Measurements from ENCODE around the gene TMOD1.
A peak's percentile ranks its signal among the peaks of the same experiment; 100 is the strongest.

The TMOD1 gene

DNA sequence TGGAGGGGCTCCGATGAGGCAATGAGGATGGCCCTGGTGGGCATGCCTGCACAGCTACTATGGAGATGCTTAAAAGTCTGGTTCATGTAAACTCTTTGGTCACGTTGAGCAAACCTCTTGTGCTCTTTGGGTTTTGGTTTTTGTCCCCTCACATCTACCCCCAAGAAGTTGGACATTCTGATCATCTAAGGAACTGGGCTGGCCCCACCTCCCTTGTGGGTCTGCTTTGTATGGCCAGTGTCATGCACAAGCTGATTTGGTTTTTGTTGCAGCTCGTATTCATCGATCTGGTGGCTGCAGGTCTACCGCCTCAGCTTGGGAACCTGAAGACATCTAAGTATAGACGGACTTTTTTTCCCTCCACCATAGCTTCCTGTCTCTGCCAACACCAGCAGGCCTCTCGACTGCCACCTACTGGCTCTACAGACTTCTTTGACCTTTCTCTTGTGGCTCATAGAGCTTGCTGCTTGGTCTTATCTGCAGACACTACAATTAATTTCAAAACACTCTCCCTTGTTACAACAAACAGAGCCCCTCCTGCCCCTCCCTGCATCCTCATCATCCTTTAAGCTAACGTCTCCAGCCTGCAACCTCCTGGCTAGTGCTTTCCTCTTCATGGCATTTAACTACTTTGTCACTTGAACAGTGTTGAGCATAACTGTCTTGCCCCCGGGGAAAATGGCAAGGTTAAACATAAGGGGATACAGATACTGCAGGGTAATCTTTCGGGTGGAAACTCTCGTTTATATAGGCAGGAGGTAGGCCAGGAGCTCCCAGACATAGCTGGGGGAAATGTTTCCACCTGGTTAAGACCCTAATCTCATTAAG is 97.2 kb downstream of the TMOD1 start:
- H3K4me3 ChIP-seq (replicated peaks; ENCODE audit: low read depth, low read length) = no peak overlapping the region
- no peaks in the 10 kb centered on the region for H3K27me3 ChIP-seq (replicated peaks; ENCODE audit: control insufficient read depth, insufficient read depth, low read length)
- H3K36me3 ChIP-seq (ENCODE audit: control insufficient read depth, insufficient read depth, low read length) = peaks cover 17% of the 10 kb centered on the region
- TF ChIP-seq, protein P1, sequence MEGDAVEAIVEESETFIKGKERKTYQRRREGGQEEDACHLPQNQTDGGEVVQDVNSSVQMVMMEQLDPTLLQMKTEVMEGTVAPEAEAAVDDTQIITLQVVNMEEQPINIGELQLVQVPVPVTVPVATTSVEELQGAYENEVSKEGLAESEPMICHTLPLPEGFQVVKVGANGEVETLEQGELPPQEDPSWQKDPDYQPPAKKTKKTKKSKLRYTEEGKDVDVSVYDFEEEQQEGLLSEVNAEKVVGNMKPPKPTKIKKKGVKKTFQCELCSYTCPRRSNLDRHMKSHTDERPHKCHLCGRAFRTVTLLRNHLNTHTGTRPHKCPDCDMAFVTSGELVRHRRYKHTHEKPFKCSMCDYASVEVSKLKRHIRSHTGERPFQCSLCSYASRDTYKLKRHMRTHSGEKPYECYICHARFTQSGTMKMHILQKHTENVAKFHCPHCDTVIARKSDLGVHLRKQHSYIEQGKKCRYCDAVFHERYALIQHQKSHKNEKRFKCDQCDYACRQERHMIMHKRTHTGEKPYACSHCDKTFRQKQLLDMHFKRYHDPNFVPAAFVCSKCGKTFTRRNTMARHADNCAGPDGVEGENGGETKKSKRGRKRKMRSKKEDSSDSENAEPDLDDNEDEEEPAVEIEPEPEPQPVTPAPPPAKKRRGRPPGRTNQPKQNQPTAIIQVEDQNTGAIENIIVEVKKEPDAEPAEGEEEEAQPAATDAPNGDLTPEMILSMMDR (IDR thresholded peaks at IDR 0.05; ENCODE audit: insufficient read depth, low read length, poor library complexity, severe bottlenecking) = peak; percentile 88
- peak; percentile 55 for DNase-seq (ENCODE audit: extremely low read depth, insufficient read length)

DNA sequence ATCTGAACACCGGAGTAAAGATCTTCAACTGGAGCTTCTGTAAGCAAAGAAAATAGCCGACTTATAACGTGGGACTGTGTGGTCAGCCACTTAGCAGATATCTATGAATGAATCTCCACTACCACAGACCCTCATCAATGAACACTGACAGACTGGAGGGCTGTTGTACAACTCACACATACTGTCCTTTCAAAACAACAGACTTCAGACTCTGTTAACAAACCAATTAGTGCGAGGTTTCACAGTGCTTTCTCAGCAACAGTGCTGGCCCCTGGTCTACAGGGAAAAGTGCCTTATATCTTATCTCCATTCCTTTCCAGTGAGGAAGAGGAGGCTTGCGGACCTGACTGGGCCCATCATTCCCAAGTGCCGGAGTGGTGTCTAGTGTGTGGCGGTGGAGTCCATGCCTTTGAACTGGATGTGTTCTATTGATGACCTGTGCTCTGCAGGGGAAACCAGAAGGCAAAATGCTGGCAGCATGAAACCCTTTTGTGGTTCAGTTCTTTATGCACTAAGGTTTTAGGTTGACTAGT is 97.9 kb downstream of the TMOD1 start:
- no peak for DNase-seq (ENCODE audit: extremely low read depth, insufficient read length)
- Histone ChIP-seq H3K36me3 (ENCODE audit: control insufficient read depth, insufficient read depth, low read length) (peaks cover 18% of the 10 kb centered on the region), H3K4me3 (replicated peaks; ENCODE audit: low read depth, low read length) (no peak overlapping the region), H3K27me3 (replicated peaks; ENCODE audit: control insufficient read depth, insufficient read depth, low read length) (no peaks in the 10 kb centered on the region)
- TF ChIP-seq, protein P1 (IDR thresholded peaks at IDR 0.05; ENCODE audit: insufficient read depth, low read length, poor library complexity, severe bottlenecking) = no peak

DNA sequence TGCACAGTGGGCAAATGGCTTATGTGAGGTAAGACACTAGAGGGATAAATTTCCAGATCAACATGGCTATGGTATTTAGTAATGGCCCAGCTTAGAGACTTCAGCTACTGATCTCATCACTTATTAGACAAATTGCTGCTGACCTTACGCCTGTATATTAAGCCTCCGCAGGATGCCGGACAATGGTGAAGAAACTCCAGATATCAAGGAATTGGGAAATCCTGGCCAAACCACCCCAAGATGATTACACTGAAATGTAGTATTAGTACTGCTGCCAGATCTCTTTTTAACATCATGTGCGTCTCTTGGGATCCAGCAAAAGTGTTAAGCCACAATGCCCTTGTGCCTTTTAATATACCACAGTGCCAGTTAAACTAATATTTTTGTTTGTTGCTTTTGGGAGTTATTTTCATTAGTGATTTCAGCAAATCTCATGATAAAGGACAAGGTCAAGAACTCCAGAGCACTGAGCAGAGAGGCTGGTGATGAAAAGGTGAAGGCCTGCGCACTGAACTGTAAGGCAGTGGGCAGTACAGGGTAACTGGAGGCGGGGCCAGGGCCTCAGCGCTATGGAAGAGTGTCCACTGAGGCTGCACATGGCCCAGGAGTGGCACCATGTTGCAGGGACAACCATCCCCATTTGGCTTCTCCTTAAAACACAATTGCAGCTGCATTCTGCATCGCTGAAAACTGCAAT is 99.2 kb downstream of the TMOD1 start:
- H3K36me3 ChIP-seq (ENCODE audit: control insufficient read depth, insufficient read depth, low read length) = peaks cover 21% of the 10 kb centered on the region
- no peak overlapping the region for H3K4me3 ChIP-seq (replicated peaks; ENCODE audit: low read depth, low read length)
- no peak for DNase-seq (ENCODE audit: extremely low read depth, insufficient read length)
- no peaks in the 10 kb centered on the region for H3K27me3 ChIP-seq (replicated peaks; ENCODE audit: control insufficient read depth, insufficient read depth, low read length)
- TF ChIP-seq, protein P1 (IDR thresholded peaks at IDR 0.05; ENCODE audit: insufficient read depth, low read length, poor library complexity, severe bottlenecking) = no peak

DNA sequence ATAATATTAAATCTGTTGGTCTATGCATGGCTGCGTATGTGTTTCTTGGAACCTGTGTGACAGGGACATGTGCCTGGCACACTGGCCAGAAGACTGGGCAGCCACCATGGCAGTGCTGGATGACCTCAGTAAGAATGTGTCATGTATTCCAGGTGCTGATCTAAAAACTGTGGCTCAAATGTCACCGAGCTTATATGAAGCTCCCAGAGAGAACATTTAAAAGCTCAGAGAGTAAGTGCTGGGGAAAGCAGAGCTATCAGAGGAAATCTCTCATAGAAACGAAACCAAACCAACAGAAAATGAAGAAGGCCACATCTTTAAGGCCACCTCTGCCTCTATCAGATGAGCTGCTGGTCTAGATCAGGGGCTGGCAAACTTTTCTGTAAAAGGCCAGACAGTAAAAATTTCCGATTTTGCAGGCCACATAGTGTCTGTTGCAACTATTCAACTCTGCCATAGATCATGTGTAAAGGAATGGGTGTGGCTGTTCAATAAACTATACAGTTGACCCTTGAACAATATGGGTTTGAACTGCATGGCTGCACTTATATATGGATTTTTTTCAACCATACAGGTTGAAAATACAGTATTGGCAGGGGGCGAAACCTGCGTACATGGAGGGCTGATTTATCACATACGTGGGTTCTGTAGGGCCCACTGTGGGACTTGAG is 99.9 kb downstream of the TMOD1 start:
- DNase-seq (ENCODE audit: extremely low read depth, insufficient read length) = no peak
- no peaks in the 10 kb centered on the region for H3K27me3 ChIP-seq (replicated peaks; ENCODE audit: control insufficient read depth, insufficient read depth, low read length)
- H3K36me3 ChIP-seq (ENCODE audit: control insufficient read depth, insufficient read depth, low read length) = peaks cover 21% of the 10 kb centered on the region
- no peak overlapping the region for H3K4me3 ChIP-seq (replicated peaks; ENCODE audit: low read depth, low read length)
- TF ChIP-seq, protein P1 (IDR thresholded peaks at IDR 0.05; ENCODE audit: insufficient read depth, low read length, poor library complexity, severe bottlenecking) = no peak

DNA sequence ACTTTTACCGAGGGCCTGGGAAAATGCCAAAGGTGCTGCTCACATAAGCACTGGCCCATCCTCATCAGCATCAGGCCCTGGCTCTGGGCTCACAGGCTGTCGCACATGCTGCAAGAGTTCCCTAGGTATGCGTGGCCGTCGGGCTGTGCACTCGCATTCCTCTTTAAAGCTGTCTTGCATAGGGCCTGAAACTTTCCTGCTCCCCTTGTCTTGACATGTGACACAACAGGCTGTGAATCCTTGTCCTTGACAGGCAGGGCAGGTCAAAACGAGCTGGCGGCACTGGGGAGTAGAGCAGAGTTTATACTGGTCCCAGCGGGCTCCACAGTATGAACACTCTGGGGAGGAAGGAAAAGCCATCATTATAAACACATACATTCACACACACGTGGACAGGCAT is 101.0 kb downstream of the TMOD1 start:
- Histone ChIP-seq H3K36me3 (ENCODE audit: control insufficient read depth, insufficient read depth, low read length) (peaks cover 21% of the 10 kb centered on the region), H3K27me3 (replicated peaks; ENCODE audit: control insufficient read depth, insufficient read depth, low read length) (no peaks in the 10 kb centered on the region), H3K4me3 (replicated peaks; ENCODE audit: low read depth, low read length) (no peak overlapping the region)
- TF ChIP-seq, protein P1 (IDR thresholded peaks at IDR 0.05; ENCODE audit: insufficient read depth, low read length, poor library complexity, severe bottlenecking) = no peak
- DNase-seq (ENCODE audit: extremely low read depth, insufficient read length) = no peak

Data from GM06990 (cell line).